Kidney glomerular epithelial cell (primary cell): Measurements from ENCODE around the gene PTPRN2.
"Not testable (repeated sequence)": the region's sequence is repeated elsewhere in the genome, so short reads cannot be mapped to it uniquely, and the experiment has no call there.

Experiments
- DNase-seq: peaks from one replicate; lab custom pipeline; 2025; lab: John Stamatoyannopoulos, UW

PTPRN2 gene

GRCh38 chr7:158366346-158366745, 221.3 kb downstream of the PTPRN2 start:
- DNase-seq: no peak

- no peak for DNase-seq
Observed at GRCh38 chr7:158365267-158365666, 222.4 kb downstream of the PTPRN2 start.

DNA sequence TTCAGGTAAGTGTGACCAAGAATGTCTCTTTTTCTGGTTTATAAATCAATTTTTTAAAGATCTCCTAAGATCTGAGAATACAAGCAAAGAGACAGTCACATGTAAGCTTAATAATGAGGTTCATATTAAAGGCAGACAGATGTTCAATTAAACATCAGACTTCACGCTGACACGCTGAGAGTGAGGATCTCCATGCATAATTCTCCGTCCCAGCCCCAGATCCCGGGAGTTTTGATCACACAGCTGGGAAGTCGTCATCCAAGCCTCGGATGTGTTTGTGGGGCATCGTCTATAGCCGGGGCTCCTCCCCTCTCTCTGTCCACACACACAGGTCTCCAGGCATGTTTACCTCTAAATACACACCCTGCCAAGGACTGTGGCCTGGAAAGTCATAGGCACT, 223.2 kb downstream of the PTPRN2 start:
- DNase-seq: no peak

GRCh38 chr7:158362912-158363905, 224.4 kb downstream of the PTPRN2 start:
- no peak for DNase-seq

GRCh38 chr7:158362001-158362400, 225.6 kb downstream of the PTPRN2 start:
- DNase-seq: no peak

DNA sequence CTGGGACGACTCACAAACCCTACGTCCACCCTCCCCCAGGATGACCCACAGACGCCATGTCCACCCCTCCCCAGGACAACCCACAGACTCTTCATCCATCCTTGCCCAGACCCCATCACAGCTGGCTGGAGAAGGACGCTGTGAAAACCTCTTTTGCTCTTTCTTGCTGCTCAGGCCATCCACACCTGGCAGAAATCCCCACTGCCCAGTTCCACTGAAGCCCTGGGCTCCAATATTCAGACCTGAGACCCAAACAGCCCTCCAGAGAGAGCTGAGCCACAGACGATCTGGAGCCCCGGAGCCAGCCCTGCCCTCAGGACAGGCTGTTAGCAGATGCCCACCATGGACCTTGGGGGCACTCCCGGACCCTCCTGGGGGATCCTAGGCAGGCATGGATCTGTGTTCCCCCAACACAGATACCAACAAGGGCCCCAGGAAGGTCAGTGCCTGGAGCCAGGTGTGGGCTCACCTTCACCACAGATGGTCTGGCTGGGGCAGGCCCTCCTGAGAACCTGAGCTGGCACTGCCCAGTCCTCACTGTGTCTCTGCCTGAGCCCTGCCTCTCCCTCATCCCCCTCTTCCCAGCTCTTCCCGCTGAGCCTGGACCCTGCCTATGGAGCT, 226.2 kb downstream of the PTPRN2 start:
- DNase-seq: no peak

- no peak for DNase-seq
Observed at GRCh38 chr7:158358926-158359645, 228.5 kb downstream of the PTPRN2 start.

DNA sequence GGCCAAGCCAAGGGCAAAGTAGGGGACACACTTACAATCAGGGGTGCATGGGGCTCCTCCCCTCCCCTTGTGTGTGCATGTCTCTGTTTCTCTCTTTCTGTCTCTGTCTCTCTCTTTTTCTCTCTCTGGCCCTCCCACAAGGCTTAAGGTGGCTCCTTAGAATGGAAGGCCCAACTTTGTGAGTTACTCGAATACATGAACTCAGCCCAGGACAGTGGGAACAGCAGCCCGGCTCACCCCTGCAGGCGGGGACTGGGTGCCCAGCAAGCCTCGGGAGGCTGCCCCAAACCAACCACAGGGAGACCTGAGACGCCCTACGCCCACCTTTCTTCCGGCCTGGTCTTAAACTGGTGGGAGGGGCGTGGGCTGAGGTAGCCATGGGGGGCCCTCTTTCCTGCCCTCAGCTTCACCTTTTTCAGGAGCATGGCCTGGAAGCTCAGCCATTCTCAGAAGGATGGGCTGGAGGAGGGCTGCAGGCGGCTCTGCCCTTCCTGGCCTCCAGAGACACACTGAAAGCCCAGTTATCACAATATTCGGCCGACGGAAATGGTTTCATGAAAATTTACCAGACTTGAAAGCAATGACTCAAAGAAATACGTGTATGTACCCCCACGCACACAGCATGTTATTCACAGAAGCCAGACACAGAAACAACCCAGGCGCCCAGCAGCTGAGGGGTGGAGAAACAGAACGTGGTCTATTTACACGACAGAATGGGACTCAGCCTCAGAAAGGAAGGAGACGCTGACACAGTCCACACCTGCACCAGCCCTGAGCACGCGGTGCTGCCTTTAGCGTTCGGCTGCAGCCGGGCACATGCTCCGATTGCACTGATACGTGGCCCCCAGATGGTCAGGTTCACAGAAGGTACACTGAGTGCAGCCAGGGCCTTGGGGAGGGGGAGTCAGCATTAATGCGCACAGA, 229.5 kb downstream of the PTPRN2 start:
- no peak for DNase-seq

DNA sequence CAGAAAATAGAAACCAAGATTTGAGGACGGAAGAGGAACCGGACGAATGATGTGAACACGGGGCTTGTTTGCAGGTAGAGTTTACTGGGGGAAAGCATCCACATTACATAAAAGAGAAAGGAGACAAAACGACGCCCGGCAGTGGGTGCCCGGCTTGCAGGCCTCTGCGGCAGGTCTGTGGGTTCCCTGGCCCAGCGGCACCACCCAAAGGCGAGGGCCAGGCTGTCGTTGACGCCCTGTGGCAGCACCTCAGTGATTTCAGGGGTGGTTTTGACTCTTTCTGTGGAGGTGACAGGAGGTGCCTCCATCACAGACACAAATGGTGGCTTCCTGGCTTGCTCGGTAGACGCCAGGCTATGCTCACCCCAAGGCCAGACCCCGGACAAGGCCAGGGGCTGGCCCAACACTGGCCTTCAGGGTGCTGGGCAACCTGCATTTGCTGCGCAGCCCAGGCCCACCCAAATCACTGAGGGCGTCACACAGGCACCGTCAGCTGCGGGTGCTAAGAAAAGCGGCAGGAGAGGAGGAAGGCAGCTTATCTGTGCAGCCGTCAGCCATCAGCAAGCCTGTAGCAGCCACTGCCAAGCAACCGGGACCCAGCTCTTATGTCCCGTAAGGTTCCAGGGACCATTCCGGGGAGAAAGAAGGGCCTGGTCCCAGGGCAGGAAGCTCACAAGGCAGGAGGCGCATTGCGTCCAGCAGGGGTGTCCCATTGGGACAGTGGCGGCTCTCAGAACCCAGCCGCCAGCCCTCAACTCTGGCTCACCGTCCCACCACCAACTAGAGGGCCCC, 230.3 kb downstream of the PTPRN2 start:
- DNase-seq: no peak

DNA sequence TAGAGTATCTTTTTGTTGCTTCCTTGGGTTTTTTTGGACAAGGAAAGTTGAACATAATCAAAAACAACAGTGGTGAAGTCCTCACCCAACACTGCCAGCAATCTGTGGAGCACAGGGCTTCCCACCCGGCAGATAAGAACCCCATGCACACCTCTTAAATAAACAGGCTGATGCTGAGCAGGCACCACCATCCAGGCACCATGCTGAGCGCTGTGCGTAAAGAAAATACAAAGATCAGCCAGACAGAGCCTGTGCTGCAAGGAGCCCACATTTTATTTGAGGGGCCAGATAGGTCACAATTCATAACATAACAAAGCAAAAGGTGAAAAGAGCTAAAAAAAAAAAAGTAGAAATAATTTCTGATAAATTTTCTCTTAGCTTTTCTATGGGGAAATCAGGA, 231.2 kb downstream of the PTPRN2 start:
- DNase-seq: no peak

- DNase-seq: no peak
Observed at GRCh38 chr7:158355456-158356065, 232.1 kb downstream of the PTPRN2 start.

DNA sequence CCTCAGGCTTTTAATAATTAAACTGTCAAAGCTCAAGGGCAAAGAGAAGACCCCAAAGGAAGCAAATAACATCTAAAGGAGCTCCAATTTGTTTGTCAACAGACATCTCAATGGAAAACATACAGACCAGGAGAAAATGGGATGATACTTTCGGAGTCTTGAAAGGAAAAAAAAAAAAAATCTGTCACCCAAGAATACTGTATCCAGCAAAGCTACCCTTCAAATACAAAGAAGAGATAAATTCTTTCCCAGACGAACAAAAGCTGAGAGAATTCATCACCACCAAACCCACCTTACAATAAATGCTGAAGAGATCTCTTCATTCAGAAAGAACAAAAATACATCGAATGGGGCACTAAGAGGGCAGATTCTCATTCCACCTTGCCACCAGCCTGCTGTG, 232.8 kb downstream of the PTPRN2 start:
- no peak for DNase-seq

DNA sequence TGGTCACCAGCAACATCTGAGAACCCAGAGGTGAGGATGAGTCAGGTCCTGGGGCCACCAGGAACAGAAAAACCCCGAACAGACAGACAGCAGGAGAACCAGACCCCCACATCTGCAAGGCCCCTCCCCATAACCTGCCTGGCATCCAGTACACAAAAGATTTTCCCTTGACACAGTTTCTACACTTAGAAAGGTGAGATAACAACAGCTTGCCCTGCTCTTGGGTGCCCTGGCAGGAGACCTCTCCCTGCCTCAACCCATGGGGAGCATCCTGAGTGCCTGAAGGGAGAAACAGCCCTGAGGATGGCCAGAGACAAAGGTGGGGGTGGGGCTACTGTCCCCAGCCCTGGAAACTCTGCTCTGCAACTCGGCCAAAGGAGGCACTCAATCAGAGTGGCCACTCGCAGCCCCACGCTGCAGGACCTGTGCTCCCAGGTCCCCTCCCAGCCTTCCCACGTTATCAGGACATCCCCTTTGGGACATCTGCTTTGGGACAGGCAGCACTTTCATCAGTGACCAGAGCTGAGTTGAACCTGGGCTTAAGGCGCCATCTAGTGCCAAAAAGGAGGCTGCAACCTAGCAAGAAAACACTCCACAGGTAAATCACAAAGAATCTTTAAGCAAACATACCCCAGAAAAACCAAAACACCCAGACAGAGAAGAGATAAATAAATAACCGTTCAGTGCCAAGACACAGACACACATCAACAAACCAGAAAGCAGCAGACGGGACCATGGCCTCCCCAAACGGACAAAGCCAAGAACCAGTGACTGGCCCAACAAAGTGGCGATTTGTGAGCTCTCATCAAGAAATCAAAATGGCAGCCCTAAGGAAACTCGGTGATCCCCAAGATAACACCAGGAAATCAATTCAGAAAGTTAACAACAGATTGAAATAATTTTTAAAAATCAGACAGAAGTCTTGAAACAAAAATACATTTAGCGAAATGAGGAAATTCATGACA, 233.7 kb downstream of the PTPRN2 start:
- no peak for DNase-seq

DNA sequence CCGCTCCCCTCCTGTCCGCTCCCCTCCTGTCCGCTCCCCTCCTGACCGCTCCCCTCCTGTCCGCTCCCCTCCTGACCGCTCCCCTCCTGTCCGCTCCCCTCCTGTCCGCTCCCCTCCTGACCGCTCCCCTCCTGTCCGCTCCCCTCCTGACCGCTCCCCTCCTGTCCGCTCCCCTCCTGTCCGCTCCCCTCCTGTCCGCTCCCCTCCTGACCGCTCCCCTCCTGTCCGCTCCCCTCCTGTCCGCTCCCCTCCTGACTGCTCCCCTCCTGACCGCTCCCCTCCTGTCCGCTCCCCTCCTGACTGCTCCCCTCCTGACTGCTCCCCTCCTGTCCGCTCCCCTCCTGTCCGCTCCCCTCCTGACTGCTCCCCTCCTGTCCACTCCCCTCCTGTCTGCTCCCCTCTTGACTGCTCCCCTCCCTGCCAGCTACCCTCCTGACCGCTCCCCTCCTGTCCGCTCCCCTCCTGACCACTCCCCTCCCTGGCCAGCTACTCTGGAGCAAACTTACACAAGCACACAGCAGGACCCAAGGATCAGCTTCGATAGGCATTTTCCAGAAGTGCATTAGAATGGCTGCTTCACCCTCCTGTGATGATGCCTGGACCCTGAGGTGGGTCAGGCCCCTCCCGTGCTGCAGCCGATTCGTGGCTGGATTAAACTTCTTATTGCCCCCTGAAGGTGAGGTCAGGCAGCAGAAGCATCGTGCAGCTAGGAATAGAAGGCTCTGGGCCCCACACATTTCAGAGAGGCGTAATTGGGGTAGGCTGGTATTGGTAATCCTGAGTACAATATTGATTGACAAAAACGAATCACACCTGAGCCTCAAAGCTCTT, 235.5 kb downstream of the PTPRN2 start:
- not testable (repeated sequence) for DNase-seq

GRCh38 chr7:158351481-158351880, 236.1 kb downstream of the PTPRN2 start:
- no peak for DNase-seq

DNA sequence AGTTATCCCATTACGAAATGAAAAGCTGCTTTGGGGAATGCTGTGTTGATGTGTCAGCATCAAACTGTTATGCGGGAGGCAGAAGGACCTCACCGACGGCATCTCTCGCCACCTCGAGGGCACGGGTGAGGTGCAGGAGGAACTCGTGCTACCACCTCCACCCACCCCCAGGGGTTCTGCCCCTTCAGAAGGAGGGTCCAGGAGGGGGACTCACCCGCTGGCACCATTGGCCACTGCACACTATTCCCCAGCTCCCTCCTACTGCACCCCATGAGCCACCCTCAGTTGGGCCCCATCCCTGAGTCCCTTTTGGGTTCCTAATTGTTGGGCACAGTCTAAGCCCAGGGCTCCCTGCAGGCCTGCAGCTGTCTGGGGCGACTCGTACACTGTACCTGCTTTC, 236.6 kb downstream of the PTPRN2 start:
- DNase-seq: no peak

GRCh38 chr7:158350166-158350900, 237.3 kb downstream of the PTPRN2 start:
- no peak for DNase-seq
